GM08714 (cell line): ENCODE measurements around the gene POU5F1.
"Not testable (repeated sequence)": the region's sequence is repeated elsewhere in the genome, so short reads cannot be mapped to it uniquely, and the experiment has no call there.

Experiments
- H3K4me3 ChIP-seq: fragments of 200-500 bp; sonication (Bioruptor generic); 2 replicates; pipeline ENCODE4 v1.5.1; 2014; ENCODE audit warnings: mild to moderate bottlenecking, low read length, inconsistent platforms
- ZNF274 ChIP-seq: IDR thresholded peaks from 2 replicates; pipeline ENCODE4 v1.6.1; 2012; ENCODE audit warnings: mild to moderate bottlenecking, low read depth, low read length

Gene POU5F1

DNA sequence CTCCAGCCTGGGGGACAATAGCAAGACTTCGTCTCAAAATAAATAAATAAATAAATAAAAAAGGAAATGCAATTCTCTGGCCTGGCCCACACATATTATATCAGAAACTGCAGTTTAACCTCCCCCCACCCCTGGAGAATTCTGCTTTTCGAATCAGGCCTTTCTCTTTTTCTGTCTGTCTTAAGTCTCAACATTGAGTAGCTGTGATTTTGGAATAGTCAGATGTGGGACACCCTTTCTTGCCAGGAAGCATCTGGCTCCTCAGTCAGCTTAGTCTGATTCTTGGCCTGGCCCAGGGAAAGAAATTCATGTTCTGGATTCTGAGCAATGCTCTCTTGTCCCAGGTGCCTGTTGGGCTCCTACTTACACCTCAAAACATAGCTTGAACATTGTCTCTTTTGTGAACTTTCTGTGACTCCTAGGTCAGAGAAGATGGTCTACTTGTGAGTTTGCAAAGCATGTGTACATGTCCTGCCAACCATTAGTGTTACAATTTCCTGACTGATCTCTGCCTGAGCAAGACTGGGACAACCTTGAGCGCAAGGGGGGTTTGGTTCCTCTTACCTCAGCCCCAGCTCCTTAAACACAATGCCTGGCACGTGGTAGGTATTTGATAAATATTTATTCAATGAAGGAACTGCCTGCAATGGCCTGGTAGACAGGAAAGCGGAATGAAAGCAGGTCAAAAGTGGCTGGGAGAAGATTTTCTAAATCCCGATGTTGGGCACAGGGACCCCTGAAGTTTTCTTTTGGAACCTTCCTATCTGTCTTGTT, 23.8 kb upstream of the POU5F1 start:
- no peak for TF ChIP-seq ZNF274
- no peak overlapping the region for H3K4me3 ChIP-seq

DNA sequence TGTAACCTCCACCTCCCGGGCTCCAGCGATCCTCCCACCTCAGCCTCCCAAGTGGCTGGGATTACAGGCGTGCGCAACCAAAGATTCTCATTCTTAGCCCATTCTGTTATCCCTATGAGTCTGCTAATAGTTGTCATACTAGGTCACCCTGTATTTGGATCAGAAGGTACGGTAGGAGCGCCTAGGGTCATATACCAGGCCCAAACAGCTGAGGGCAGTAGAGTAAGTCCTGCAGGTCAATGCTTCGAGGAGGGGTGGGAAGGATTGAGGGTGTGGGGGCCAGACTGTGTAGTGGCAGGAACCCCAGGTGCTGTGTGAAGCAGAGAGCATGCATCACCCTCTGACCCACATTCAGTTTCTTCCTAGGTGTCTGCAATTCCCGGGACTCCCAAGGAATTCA, 22.7 kb upstream of the POU5F1 start:
- no peak for TF ChIP-seq ZNF274
- no peak overlapping the region for H3K4me3 ChIP-seq

DNA sequence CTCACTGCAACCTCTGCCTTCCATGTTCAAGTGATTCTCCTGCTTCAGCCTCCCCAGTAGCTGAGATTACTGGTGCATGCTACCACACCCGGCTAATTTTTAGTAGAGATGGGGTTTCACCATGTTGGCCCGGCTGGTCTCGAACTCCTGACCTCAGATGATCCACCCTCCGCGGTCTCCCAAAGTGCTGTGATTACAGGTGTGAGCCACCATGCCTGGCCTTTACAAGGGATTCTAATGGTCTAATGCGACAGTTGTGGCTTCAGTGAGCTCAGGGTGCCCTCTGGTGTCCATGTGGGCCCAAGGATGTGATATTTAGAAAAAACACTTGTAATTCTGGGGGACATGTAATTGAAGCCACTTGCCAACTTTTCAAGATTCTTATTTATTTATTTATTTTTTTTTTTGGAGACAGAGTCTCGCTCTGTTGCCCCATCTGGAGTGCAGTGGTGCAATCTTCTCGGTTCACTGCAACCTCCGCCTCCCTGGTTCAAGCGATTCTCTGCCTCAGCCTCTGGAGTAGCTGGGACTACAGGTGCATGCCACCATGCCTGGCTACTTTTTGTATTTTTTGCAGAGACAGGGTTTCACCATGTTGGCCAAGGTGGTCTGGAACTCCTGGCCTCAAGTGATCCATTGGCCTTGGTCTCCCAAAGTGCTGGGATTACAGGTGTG, 22.1 kb upstream of the POU5F1 start:
- not testable (repeated sequence) for H3K4me3 ChIP-seq

DNA sequence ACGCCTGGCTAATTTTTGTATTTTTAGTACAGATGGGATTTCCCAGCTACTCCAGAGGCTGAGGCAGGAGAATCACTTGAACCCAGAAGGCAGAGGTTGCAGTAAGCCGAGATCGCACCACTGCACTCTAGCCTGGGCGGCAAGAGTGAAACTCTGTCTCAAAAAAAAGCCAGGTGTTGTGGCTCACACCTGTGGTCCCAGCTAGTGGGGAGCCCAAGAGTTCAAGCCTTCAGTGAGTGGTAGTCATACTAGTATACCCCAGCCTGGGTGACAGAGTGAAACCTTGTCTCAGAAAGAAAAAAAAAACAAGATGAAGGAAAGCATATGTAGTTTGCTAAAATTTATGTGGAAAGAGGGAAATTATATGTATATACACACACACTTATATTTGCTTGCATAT, 20.0 kb upstream of the POU5F1 start:
- no peak overlapping the region for H3K4me3 ChIP-seq

DNA sequence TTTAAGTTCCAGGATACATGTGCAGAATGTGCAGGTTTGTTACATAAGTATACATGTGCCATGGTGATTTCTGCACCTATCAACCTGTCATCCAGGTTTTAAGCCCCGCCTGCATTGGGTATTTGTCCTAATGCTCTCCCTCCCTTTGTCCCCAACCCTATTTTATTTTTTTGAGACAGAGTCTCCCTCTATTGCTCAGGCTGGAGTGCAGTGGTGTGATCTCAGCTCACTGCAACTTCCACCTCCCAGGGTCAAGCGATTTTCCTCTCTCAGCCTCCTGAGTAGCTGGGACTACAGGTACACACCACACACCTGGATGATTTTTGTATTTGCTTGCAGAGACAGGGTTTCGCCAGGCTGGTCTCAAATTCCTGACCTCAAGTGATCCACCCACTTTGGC, 18.7 kb upstream of the POU5F1 start:
- H3K4me3 ChIP-seq: not testable (repeated sequence)

More for the DNA sequence above, 20.0 kb upstream of the POU5F1 start:
- TF ChIP-seq ZNF274: no peak

GRCh38 chr6:31187780-31188194, 17.3 kb upstream of the POU5F1 start:
- no peak for TF ChIP-seq ZNF274
- H3K4me3 ChIP-seq: no peak overlapping the region

DNA sequence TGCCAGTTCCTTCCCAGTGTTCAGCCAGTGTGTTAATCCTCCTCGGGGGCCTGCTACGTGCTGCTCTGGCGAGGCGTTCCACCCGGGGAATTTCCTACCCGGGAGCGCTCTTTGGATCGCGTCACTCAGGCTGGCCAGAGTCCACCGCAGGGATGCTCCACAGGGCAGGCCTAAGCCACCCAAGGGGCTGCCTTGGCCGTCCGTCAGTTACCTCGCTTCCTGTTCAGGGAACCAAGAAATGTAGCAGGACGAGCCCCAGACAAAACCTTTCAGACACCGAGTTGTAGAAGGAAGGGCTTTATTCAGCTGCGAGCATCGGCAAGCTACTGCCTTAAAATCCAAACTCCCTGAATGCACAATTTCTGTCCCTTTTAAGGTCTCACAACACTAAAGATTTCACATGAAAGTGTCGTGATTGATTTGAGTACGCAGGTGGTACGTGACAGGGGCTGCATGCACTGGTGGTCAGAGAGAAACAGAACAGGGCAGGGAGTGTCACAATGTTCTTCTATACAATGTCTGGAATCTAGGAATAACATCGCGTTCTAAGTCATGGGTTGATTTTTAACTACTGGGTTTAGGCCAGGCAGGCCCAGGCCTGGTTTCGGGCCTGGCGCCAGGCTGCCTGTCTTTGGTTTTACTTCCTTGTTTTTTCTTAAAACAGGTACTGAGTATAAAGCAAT, 15.7 kb upstream of the POU5F1 start:
- no peak for TF ChIP-seq ZNF274
- peak overlapping the region; percentile 58; the same call in 1 of the 2 replicates for H3K4me3 ChIP-seq

GRCh38 chr6:31185695-31186051, 15.2 kb upstream of the POU5F1 start:
- peak overlapping the region; percentile 58 for H3K4me3 ChIP-seq

DNA sequence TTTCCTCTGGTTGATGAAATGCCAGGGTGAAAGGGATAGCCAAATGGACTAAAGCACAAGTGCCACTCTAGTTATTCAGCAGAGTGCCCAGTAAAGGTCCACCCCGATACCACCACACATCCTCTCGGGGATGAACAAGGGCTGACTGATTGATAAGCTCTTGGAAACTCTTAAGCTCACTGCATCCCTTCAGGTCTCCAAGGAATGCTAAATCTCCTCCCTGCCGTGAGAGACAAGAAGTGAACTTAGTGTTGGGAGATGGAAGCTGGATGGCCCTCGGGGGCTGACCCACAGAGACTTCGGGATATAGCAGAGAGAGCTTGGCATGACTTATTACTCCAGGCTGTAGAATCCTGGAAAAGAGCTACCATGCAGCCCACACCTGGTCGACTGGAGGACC, 13.4 kb upstream of the POU5F1 start:
- not testable (repeated sequence) for H3K4me3 ChIP-seq

- H3K4me3 ChIP-seq: not testable (repeated sequence)
These were observed 12.8 kb upstream of the POU5F1 start for GRCh38 chr6:31183287-31183686.

GRCh38 chr6:31180500-31180899, 10.0 kb upstream of the POU5F1 start:
- TF ChIP-seq ZNF274: no peak
- peak overlapping the region; percentile 69; the same call in 1 of the 2 replicates for H3K4me3 ChIP-seq

GRCh38 chr6:31179896-31180295, 9.4 kb upstream of the POU5F1 start:
- TF ChIP-seq ZNF274: no peak
- peak overlapping the region; percentile 69; the same call in 1 of the 2 replicates for H3K4me3 ChIP-seq

DNA sequence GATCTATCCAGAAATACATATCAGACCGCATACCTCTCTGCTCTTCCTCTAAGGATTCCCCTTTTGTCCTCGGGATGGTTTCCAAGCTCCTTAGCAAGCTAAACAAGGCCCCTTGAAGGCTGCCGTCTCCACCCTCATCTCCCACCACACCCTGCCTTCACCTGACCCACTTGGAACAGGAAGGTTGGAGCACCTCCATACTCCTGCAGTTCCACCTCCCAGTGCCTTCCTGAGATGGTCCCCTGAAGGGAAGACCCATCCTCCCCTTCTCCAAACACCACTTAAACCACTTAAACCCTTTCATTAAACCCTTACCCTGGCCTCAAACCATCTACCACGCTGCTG, 8.5 kb upstream of the POU5F1 start:
- no peak for TF ChIP-seq ZNF274
- H3K4me3 ChIP-seq: no peak overlapping the region

GRCh38 chr6:31178143-31179041, 7.9 kb upstream of the POU5F1 start:
- H3K4me3 ChIP-seq: no peak overlapping the region
- no peak for TF ChIP-seq ZNF274
